Measurements from ENCODE around the gene UQCR10.

UQCR10 gene

GRCh38 chr22:29795663-29796062 lies 28.5 kb downstream of the UQCR10 start:
- in situ Hi-C loops (cut with MboI; ENCODE audit: low sequenced_read_pairs), result no loop called here

GRCh38 chr22:29797351-29797750 lies 30.2 kb downstream of the UQCR10 start:
- in situ Hi-C loops (cut with MboI; ENCODE audit: low sequenced_read_pairs), result no loop called here

GRCh38 chr22:29798318-29798717 lies 31.1 kb downstream of the UQCR10 start:
- in situ Hi-C loops (cut with MboI; ENCODE audit: low sequenced_read_pairs), result no loop called here

GRCh38 chr22:29798801-29799200 lies 31.6 kb downstream of the UQCR10 start:
- in situ Hi-C loops (cut with MboI; ENCODE audit: low sequenced_read_pairs), result no loop called here

- in situ Hi-C loops (cut with MboI; ENCODE audit: low sequenced_read_pairs), result no loop called here
Observed at GRCh38 chr22:29799217-29799680, 32.1 kb downstream of the UQCR10 start.

GRCh38 chr22:29801153-29801552 lies 34.0 kb downstream of the UQCR10 start:
- in situ Hi-C loops (cut with MboI; ENCODE audit: low sequenced_read_pairs), result no loop called here

- in situ Hi-C loops (cut with MboI; ENCODE audit: low sequenced_read_pairs), result no loop called here
Observed at GRCh38 chr22:29801796-29802195, 34.6 kb downstream of the UQCR10 start.

- in situ Hi-C loops (cut with MboI; ENCODE audit: low sequenced_read_pairs), result no loop called here
Observed at GRCh38 chr22:29803190-29803589, 36.0 kb downstream of the UQCR10 start.

- in situ Hi-C loops (cut with MboI; ENCODE audit: low sequenced_read_pairs), result no loop called here
Observed at GRCh38 chr22:29804985-29805384, 37.8 kb downstream of the UQCR10 start.

- in situ Hi-C loops (cut with MboI; ENCODE audit: low sequenced_read_pairs), result no loop called here
Observed at GRCh38 chr22:29806196-29806595, 39.0 kb downstream of the UQCR10 start.

GRCh38 chr22:29810216-29810615 lies 43.0 kb downstream of the UQCR10 start:
- in situ Hi-C loops (cut with MboI; ENCODE audit: low sequenced_read_pairs), result no loop called here

- in situ Hi-C loops (cut with MboI; ENCODE audit: low sequenced_read_pairs), result no loop called here
Observed at GRCh38 chr22:29811377-29811776, 44.2 kb downstream of the UQCR10 start.

- in situ Hi-C loops (cut with MboI; ENCODE audit: low sequenced_read_pairs), result no loop called here
Observed at GRCh38 chr22:29813126-29813525, 46.0 kb downstream of the UQCR10 start.

GRCh38 chr22:29813563-29813962 lies 46.4 kb downstream of the UQCR10 start:
- in situ Hi-C loops (cut with MboI; ENCODE audit: low sequenced_read_pairs), result no loop called here

GRCh38 chr22:29814003-29814402 lies 46.8 kb downstream of the UQCR10 start:
- in situ Hi-C loops (cut with MboI; ENCODE audit: low sequenced_read_pairs), result no loop called here

- in situ Hi-C loops (cut with MboI; ENCODE audit: low sequenced_read_pairs), result no loop called here
Observed at GRCh38 chr22:29815580-29815979, 48.4 kb downstream of the UQCR10 start.

GRCh38 chr22:29816128-29816527 lies 49.0 kb downstream of the UQCR10 start:
- in situ Hi-C loops (cut with MboI; ENCODE audit: low sequenced_read_pairs), result no loop called here

- in situ Hi-C loops (cut with MboI; ENCODE audit: low sequenced_read_pairs), result no loop called here
Observed at GRCh38 chr22:29816539-29816938, 49.4 kb downstream of the UQCR10 start.

- in situ Hi-C loops (cut with MboI; ENCODE audit: low sequenced_read_pairs), result no loop called here
Observed at GRCh38 chr22:29816980-29817379, 49.8 kb downstream of the UQCR10 start.

GRCh38 chr22:29817724-29818123 lies 50.6 kb downstream of the UQCR10 start:
- in situ Hi-C loops (cut with MboI; ENCODE audit: low sequenced_read_pairs), result no loop called here

GRCh38 chr22:29819501-29819900 lies 52.3 kb downstream of the UQCR10 start:
- in situ Hi-C loops (cut with MboI; ENCODE audit: low sequenced_read_pairs), result no loop called here

Data from hTERT RPE-1 (cell line).